Ishikawa (cell line): ENCODE measurements around the gene CPEB4.

Experiments
- CEBPB ChIP-seq: IDR thresholded peaks from 2 replicates; pipeline ENCODE4 v1.6.1; 2012
- CREB1 ChIP-seq: IDR thresholded peaks from 2 replicates; pipeline ENCODE4 v1.6.1; 2012; ENCODE audit warnings: low read depth
- EGR1 ChIP-seq: IDR thresholded peaks from 2 replicates; pipeline ENCODE4 v1.6.1; 2012
- EP300 ChIP-seq: IDR thresholded peaks from 2 replicates; pipeline ENCODE4 v1.6.1; 2012; ENCODE audit warnings: borderline replicate concordance
- FOXM1 ChIP-seq: IDR thresholded peaks from 2 replicates; pipeline ENCODE4 v1.6.1; 2012; ENCODE audit warnings: low read depth, borderline replicate concordance
- NFIC ChIP-seq: IDR thresholded peaks from 2 replicates; pipeline ENCODE4 v1.6.1; 2012
- RAD21 ChIP-seq: IDR thresholded peaks from 2 replicates; pipeline ENCODE4 v1.6.1; 2012; ENCODE audit warnings: low read depth
- TAF1 ChIP-seq: IDR thresholded peaks from 2 replicates; pipeline ENCODE4 v1.6.1; 2012; ENCODE audit warnings: low read depth, mild to moderate bottlenecking
- TCF12 ChIP-seq: IDR thresholded peaks from 2 replicates; pipeline ENCODE4 v1.6.1; 2012; ENCODE audit warnings: low read depth
- TEAD4 ChIP-seq: IDR thresholded peaks from 2 replicates; pipeline ENCODE4 v1.6.1; 2012
- YY1 ChIP-seq: IDR thresholded peaks from 2 replicates; pipeline ENCODE4 v1.6.1; 2012; ENCODE audit warnings: low read depth
- ZBTB7A ChIP-seq: IDR thresholded peaks from 2 replicates; pipeline ENCODE4 v1.6.1; 2012; ENCODE audit warnings: low read depth
- TF ChIP-seq, protein P1 (sequence below): IDR thresholded peaks from 2 replicates; pipeline ENCODE4 v1.6.1; 2012; ENCODE audit warnings: low read depth, mild to moderate bottlenecking
- TF ChIP-seq, protein P2 (sequence below): IDR thresholded peaks from 2 replicates; pipeline ENCODE4 v1.6.1; 2012
- TF ChIP-seq, protein P3 (sequence below): IDR thresholded peaks from 2 replicates; pipeline ENCODE4 v1.6.1; 2012

CPEB4 gene

DNA sequence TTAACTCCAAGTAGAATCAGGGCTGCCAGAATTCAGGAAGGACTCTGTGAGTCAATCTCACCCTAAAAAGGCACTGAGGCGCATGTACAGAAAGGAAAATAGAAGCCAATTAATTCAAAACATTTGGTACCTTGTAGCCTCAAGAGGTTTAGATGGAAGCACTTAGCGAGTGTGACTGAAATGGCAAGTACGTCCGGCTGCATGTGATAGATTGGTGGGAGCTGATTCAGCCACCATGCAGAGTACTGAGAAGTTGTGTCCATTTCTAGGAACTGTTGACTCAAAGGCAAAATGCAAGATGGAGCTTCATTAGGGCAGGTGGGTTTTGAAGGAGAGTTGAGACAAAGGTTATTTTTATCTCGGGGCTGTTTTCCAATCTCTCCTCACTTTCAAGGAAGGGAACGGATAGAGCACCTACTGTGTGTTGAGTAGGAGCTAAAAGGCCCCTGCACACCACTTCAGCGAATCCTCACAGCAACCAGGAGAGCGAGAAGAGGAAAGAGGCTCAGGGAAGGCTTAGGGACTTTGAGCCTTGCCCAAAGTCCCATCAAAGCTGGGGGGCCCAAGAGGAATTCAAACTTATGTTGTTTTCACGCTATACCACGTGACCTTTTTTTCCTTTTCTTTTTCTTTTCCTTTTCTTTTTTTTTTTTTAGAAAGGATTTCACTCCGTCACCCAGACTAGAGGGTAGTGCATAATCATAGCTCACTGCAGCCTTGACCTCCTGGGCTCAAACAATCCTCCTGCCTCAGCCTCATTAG is 34.6 kb upstream of the CPEB4 start:
- no peak for TF ChIP-seq TAF1
- no peak for TF ChIP-seq TEAD4
- no peak for TF ChIP-seq EP300
- no peak for TF ChIP-seq FOXM1
- TF ChIP-seq, protein P1, sequence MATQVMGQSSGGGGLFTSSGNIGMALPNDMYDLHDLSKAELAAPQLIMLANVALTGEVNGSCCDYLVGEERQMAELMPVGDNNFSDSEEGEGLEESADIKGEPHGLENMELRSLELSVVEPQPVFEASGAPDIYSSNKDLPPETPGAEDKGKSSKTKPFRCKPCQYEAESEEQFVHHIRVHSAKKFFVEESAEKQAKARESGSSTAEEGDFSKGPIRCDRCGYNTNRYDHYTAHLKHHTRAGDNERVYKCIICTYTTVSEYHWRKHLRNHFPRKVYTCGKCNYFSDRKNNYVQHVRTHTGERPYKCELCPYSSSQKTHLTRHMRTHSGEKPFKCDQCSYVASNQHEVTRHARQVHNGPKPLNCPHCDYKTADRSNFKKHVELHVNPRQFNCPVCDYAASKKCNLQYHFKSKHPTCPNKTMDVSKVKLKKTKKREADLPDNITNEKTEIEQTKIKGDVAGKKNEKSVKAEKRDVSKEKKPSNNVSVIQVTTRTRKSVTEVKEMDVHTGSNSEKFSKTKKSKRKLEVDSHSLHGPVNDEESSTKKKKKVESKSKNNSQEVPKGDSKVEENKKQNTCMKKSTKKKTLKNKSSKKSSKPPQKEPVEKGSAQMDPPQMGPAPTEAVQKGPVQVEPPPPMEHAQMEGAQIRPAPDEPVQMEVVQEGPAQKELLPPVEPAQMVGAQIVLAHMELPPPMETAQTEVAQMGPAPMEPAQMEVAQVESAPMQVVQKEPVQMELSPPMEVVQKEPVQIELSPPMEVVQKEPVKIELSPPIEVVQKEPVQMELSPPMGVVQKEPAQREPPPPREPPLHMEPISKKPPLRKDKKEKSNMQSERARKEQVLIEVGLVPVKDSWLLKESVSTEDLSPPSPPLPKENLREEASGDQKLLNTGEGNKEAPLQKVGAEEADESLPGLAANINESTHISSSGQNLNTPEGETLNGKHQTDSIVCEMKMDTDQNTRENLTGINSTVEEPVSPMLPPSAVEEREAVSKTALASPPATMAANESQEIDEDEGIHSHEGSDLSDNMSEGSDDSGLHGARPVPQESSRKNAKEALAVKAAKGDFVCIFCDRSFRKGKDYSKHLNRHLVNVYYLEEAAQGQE = no peak
- TF ChIP-seq, protein P2, sequence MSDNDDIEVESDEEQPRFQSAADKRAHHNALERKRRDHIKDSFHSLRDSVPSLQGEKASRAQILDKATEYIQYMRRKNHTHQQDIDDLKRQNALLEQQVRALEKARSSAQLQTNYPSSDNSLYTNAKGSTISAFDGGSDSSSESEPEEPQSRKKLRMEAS = no peak
- no peak for TF ChIP-seq CREB1
- no peak for TF ChIP-seq NFIC
- TF ChIP-seq, protein P3, sequence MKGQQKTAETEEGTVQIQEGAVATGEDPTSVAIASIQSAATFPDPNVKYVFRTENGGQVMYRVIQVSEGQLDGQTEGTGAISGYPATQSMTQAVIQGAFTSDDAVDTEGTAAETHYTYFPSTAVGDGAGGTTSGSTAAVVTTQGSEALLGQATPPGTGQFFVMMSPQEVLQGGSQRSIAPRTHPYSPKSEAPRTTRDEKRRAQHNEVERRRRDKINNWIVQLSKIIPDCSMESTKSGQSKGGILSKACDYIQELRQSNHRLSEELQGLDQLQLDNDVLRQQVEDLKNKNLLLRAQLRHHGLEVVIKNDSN = no peak
- no peak for TF ChIP-seq ZBTB7A
- no peak for TF ChIP-seq RAD21
- no peak for TF ChIP-seq CEBPB
- no peak for TF ChIP-seq YY1
- no peak for TF ChIP-seq TCF12
- no peak for TF ChIP-seq EGR1

DNA sequence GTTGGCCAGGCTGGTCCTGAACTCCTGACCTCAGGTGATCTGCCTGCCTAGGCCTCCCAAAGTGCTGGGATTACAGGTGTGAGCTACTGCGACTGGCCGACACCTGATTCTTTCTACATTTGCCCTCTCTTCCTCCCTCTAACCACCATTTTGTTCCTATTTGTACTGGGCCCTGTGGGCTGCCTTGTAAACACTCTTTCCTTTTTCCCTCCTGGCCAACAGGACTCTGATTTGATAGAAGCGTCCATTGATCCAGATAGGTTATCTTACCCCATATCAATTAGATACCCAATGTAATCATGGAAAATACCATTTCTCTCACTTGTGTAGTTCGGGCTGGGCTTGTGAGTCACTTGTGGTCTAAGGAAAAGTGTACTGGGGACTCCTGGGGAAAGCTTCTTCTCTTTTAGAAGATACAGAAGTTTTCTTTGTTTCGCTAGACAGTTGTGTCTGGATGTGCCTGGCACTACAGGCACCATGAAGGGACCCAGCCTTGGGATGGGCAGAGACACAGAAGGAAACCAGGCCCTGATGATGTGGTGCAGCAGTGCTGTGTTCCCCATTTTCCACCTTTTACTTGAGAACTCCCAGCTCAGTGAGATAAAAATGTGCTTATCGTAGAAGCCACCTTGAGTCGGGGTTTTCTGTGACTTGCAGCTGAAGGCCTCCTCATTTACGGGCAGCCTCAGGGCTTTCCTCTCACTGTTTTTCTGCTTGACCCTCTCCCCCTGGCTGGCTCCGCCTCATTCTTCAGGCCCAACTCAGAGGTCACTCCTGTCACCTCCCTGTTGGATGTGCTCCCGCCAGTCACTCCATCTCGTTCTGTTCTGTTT is 32.8 kb upstream of the CPEB4 start:
- no peak for TF ChIP-seq YY1
- TF ChIP-seq EP300 = no peak
- TF ChIP-seq, protein P3 = no peak
- no peak for TF ChIP-seq CEBPB
- no peak for TF ChIP-seq TCF12
- no peak for TF ChIP-seq TAF1
- TF ChIP-seq CREB1 = no peak
- no peak for TF ChIP-seq ZBTB7A
- no peak for TF ChIP-seq FOXM1
- TF ChIP-seq NFIC = no peak
- TF ChIP-seq, protein P1 = no peak

DNA sequence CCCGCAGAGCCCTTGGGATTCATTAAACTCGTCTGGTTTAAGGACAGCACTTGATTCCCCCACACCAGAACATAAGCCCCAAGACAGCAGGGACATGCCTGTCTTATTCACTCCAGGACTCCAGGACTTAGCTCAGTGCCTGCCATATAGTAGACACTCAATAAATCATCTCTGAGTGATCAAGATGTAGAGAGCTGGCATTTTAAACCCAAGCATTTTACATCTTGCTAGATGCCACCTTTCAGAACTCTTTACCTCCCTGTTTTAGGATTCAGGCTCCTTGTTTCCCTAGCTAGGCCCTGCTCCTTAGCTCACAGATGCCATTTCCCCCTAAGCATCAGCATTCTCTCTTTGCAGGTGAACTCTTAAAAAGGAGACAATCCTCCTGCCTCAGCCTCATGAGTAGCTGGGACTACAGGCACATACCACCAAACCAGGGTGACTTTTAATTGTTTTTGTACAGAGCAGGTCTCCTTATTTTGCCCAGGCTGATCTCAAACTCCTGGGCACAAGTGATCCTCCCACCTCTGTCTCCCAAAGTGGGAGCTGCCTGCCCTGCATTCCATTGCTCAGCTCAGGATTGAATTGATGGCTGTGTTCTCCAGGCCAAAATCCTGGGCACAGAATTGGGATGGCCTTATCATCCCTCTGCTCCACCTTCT is 32.0 kb upstream of the CPEB4 start:
- TF ChIP-seq TCF12 = no peak
- TF ChIP-seq CREB1 = no peak
- TF ChIP-seq EP300 = no peak
- no peak for TF ChIP-seq ZBTB7A
- no peak for TF ChIP-seq TEAD4
- TF ChIP-seq RAD21 = no peak
- TF ChIP-seq, protein P1 = no peak
- no peak for TF ChIP-seq CEBPB
- TF ChIP-seq NFIC = no peak

DNA sequence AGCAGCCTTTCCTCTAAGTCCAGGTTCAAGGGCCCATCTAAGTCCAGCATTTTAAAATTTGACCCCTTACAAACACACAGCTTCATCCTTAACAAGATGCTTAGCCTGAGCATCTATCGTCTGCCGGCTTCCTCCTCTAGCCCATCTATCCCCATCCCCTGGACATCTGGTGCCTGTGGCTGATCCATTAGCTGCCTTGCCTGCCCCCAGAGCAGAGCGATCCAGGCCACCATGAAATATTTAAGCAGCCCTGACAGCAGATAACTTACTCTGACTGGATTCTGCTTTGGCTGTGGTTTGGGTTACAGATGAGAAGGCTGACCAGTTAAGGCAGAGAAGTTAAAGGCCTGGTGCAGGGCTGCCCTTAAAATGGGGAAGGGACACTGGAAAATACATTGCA is 30.9 kb upstream of the CPEB4 start:
- TF ChIP-seq NFIC (no peak), TEAD4 (no peak), EGR1 (no peak), EP300 (no peak), RAD21 (no peak), YY1 (no peak)
